ENCODE measurements around the gene GBP3.

- TF ChIP-seq SP1 (IDR thresholded peaks at IDR 0.05) (no peak), PKNOX1 (IDR thresholded peaks at IDR 0.05) (no peak), NFRKB (IDR thresholded peaks at IDR 0.05) (no peak), BHLHE40 (IDR thresholded peaks at IDR 0.05; ENCODE audit: borderline replicate concordance) (no peak), ZNF384 (IDR thresholded peaks at IDR 0.05) (no peak), FOXK2 (IDR thresholded peaks at IDR 0.05) (no peak), FOXA1 (IDR thresholded peaks at IDR 0.05) (no peak), L3MBTL2 (conservative IDR thresholded peaks at IDR 0.05) (no peak), FOXM1 (IDR thresholded peaks at IDR 0.05; ENCODE audit: borderline replicate concordance) (no peak), SUZ12 (IDR thresholded peaks at IDR 0.05) (no peak), ELF4 (IDR thresholded peaks at IDR 0.05) (no peak), CTBP1 (IDR thresholded peaks at IDR 0.05; ENCODE audit: borderline replicate concordance) (no peak), HDGF (IDR thresholded peaks at IDR 0.05; ENCODE audit: borderline replicate concordance) (no peak), ARNT (IDR thresholded peaks at IDR 0.05) (no peak)
Measured at GRCh38 chr1:89060091-89060490, 37.4 kb upstream of the GBP3 start.

All from HEK293T (cell line).